Stimulated activated CD4-positive, alpha-beta T cell treated with anti-CD3 and anti-CD28 coated beads, Interleukin-15, amount 100 ng/mL, for 1 hour (primary cell): ENCODE measurements around the gene ADORA2B.
"Not testable (repeated sequence)": the region's sequence is repeated elsewhere in the genome, so short reads cannot be mapped to it uniquely, and the experiment has no call there.

Source experiments
- DNase-seq, 2 donors: peaks; one replicate each; pipeline ENCODE4 v3.0.0-alpha.2; 2020; ENCODE audit warnings: low read depth in 1 of 2, low spot score in 1 of 2

The ADORA2B gene

DNA sequence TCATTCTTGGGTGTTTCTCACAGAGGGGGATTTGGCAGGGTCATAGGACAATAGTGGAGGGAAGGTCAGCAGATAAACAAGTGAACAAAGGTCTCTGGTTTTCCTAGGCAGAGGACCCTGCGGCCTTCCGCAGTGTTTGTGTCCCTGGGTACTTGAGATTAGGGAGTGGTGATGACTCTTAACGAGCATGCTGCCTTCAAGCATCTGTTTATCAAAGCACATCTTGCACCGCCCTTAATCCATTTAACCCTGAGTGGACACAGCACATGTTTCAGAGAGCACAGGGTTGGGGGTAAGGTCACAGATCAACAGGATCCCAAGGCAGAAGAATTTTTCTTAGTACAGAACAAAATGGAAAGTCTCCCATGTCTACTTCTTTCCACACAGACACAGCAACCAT lies 34.1 kb downstream of the ADORA2B start:
- not testable (repeated sequence) for DNase-seq

DNA sequence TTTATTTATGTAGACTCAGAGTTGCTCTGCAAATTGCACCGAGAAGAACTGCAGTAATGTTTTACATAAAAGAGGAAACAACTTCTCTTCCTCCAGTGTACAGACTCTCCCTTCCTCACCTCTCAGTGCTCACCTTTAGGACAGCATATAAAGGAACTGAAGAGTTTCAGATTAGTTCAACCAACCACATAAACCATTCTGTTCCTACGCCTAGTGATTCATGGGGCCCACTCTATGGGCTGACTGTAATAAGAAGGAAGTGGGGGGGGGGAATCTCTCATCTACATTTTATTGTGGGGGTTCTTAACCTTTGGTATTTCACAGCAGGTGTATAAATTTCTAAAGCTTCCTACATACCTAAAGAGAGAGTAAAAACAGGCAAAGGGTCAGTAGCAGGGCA lies 36.3 kb downstream of the ADORA2B start:
- no peak for DNase-seq

DNA sequence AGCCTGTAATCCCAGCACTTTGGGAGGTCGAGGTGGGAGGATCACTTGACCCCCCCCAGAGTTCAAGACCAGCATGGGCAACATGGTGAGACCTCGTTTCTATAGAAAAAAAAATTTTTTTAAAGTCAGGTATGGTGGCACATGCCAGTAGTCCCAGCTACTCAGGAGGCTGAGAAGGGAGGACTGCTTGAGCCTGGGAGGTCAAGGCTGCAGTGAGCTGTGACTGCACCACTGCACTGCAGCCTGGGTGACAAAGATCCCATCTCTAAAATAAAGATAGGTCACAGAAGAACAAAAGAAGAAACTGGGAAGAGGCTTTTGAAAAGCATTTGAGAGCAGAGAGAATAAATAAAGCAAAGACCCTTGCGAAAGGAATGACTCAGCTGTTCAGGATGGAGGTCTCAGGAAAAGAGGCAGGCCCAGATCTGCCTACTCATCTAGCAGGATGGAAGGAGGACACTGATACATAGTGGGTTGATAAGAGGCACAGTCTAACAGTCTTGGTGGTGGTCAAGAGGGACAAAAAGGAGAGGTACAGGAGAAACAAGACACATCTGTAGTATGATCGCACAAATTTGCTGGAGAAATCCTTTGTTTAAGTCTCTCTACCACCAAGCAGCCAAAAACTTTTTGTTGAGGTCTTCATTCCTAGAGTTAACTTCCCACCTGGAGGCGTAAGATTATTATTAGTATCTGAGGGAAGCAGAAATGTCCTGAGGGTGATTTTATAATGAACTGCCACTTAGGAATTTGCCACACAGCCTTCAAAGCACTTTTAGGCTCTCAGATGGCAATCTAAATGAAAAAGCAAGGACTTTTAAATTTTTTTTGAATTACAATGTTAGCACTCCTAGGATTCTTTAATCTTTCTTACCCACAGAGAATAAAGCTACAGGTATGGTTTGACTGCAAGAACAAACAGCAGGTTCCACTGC lies 37.0 kb downstream of the ADORA2B start:
- DNase-seq = no peak

DNA sequence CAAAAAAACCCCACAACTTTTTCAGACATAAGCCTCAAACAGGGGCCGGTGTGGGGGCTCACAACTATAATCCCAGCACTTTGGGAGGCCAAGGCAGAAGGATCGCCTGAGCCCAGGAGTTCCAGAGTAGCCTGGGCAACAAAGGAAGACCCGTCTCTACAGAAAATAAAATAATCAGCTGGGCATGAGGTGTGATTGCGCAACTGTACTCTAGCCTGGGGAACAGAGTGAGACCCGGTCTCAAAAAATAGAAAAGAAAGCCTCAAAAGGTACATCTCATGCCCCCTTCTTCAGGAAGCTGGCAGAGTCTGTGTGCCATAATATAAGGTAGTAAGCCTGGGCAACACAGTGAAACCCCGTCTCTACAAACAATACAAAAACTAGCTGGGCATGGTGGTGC lies 51.4 kb downstream of the ADORA2B start:
- no peak for DNase-seq

DNA sequence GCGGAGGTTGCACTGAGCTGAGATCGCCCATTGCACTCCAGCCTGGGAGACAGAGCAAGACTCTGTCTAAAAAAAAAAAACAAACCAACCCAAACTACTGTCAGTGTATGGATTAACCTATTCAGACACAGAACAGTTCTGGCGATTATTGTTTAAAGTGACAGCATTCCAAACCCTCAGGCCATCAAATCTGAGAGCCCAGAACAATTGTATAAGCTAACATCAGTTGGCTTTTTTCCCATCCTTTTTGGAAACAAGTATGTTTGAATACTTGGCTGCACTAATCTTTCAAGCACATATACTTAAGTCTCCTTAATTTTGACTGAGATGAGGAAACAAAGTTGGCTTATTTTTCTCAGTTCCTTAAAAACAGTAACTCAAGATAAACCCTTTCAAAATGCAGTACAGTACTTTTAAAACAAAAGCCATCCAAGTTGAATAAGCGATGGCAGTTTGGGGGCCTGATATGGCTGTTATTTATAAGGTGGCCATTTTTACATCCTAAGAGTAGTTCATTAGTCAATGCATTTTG lies 53.2 kb downstream of the ADORA2B start:
- no peak for DNase-seq

DNA sequence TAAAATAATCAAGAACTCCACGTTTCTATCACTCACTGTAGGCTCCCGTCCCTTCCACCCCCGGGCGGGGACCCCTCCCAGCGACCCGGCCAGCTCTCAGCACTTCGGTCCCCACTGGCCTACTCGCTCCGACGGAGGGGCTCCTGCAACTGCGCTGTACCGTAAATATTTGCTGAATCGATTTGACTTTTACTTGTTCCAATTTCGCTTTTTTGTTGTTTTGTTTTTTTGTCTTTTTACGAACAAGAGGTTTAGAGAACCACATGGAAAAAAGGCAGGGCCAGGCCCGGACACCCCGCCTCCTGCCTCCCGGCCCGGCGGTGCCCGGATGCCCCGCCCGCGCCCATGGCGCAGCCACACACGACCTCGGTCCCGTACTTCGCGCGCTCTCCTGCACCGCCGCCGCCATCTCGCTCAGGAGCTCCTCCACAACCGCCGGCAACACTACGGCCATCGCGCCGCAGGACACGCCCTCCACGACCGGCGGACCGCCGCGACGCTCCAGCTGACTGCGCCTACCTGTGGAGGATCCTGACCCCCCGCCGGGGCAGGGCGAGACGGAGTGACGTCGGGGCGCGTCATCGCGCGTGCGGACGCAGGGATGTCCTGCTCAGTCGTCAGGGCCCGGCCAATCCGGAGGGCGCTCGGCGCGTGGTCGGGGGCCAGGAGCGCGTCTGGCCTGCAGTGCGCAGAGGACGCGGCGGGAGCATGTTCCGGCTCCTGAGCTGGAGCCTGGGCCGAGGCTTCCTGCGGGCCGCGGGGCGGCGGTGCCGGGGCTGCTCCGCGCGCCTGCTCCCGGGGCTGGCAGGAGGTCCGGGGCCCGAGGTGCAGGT lies 54.4 kb downstream of the ADORA2B start, which contains the start of the genes TTC19 and ZSWIM7:
Gene TTC19 (plus strand): TSS at position 684 of the 833 bp plus-strand sequence. CDS start 25 bp downstream, at position 709.
Gene ZSWIM7 (minus strand): TSS at position 564 of the 833 bp plus-strand sequence. CDS start 110 bp downstream, at position 454.
- DNase-seq = peak; percentile 80 to 91

DNA sequence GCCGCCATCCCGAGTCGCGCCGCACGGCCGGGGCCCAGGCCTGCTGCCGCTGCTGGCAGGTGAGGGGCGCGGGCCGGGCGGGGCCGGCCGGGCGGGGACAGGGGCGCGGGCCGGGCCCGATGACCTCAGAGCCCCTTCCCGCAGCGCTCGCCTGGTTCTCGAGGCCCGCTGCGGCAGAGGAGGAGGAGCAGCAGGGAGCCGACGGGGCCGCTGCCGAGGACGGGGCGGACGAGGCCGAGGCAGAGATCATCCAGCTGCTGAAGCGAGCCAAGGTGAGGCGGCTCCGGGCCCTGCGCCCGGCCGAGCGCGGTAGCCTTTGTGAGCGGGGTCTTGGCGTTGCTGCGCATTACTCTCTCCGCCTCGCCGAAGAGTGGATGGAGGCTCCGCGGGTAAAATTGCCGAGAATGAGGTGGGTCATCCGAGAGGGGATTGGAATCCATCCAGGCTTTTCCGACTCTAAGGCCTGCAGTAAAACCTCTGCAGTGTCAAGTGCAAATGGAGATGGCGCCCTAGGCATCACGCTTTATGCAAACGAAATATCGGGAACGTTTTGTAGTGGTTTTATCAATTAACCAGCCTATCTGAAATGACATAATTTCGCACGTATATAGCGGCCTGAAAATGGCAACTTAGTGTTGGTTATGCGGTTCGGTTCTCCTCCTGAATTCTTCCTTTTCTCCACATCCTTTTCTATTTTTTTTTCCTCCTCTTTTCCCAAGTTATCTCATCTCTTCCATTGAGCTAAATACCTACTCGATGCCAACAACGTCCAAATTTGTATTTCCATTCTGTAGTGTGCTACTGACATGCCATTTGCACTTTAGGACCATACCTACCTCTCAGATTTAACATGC lies 55.3 kb downstream of the ADORA2B start:
- DNase-seq = no peak

DNA sequence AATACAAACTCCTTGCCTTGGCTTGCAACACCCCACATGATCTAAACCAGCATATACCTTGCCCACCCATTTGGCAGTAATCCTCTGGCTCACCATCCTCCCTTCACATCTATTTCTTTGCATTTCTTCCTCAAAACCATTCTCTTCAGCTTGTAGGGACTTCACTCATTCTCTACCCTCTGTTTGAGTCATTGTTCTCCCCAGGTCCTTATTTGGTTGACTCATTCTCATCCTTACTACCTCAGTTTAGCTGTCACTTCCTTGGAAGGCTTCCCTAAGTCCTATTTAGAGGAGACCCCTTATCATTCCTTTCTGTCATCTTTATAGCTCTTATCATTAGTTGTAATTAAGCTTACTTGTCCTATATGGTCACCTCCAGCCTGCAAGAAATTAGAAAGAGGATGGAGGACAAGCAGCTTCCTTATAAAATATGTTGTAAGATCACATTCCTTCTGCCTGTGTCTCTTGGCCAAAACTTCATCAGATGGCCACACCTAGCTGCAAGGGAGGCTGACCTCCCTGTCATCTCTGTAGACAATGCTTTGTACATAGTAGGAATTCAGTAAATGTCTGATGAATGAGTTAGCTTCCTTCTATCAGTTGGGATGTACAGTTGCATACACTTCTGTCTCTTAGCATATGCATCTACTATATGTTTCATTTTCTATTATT lies 56.4 kb downstream of the ADORA2B start:
- no peak for DNase-seq

DNA sequence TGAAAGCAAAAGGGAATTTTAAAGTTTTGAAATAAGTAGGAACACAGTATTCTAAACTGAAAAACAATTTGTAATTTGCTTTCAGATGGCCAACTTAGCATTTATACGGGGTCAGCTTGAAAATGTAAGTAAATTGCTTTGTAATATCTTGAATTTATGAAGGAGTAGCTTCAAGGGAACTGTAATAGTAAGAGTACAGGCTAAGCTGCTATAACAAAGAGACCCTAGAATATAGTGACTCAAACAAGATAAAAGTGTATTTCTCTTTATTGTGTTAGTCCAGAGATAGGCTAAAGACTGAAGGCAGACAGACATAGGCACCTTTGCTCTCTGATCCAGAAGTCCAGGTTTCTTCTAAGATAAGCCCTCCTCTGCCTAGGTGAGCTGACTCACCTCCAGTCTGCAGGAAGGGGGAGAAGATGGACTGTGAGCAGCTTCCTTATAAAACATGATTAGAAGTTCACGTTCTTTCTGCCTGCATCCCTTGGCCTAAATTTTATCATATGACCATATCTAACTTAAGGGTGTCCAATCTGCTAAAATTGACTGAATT lies 57.9 kb downstream of the ADORA2B start:
- DNase-seq = no peak

DNA sequence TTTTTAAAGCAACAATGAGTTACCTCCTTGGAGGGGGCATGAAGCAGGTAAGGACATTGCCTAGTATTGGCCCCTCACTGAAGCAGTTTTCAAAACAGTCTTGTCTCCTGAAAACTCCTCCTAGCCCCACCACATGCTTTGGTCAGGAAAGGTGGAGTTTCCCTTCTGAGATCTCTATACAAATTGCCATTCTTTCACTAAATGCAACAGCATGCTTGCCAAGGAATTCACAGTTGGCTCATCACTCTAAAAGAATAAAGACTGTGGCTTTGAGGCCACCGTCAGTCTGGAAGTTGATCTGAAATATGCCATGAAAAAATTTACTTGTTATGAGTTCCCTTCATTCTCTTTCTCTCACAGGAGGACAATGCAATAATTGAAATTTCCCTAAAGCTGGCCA lies 58.9 kb downstream of the ADORA2B start:
- no peak for DNase-seq

DNA sequence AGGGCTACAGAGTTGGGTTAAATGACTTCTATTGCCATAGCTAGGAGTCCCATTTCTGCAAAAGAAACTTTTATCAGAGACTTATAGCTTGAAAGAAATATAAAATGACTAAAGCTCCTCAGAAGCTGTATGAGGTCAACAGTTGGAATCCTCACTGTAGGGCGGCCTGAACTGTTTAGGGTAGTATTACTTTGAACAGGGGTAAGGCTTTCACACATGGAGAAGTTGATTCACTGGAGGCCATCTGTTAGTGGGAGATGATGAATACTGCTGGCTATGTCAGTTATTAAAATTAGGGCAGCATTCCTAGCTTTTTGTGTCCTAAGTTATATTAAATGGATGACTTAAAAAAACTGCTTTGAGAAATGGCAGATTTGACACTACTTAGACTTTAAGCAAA lies 60.7 kb downstream of the ADORA2B start:
- no peak for DNase-seq

DNA sequence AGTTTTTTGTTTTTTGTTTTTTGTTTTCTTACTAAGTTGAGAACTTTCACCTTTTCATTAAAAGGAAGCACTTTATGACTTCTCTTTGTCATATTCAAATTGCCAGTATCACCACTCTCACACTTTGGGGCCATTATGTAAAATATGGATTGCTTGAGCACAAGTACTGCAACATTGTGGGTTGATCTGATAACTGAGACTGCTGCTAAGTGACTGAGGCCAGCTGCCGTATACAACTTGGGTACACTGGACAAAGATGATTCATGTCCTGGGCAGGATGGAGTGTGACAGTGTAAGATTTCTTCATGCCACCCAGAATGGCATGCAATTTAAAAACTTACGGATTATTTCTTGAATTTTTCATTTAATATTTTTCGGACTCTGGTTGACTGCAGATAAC lies 62.5 kb downstream of the ADORA2B start:
- DNase-seq = no peak

DNA sequence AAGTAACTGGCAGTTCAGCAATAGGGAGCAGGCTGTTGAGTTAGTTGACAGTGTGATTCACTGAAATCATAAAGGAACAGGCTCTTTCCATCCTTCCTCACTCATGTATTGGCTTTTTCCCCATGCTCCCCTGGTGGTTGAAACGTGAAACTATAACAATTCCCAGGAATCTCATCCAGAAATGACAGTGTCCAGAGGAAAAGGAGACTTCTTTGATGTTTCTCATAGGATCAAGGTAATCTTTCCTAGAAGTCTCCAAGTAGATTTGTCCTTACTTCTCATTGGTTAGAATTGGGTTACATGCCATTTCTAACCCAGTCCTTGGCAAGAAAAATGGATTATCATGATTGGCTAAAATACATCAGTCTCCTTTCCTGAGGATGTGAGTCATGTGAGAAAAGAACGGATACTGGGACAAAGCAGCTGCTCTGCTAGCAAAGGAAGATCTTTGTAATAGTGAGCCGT lies 69.0 kb downstream of the ADORA2B start:
- DNase-seq = no peak

DNA sequence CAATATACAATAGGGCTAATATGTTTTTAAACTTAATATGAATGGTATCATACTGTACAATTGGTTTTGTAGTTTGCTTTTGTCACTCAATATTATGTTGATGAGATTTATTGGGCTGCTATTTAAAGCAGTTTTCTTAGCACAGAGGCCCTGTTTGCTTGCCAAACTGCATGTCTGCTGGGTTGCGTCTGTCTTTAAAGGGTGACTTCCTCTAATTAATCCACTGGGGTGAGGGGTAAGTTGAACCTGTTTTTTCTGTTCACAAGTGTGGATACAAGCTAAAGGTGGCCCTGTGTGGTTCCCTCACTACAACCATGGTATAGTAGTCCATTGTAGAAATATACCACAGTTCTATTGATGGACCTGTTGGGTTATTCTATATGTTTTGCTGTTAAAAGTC lies 74.4 kb downstream of the ADORA2B start:
- DNase-seq = no peak

DNA sequence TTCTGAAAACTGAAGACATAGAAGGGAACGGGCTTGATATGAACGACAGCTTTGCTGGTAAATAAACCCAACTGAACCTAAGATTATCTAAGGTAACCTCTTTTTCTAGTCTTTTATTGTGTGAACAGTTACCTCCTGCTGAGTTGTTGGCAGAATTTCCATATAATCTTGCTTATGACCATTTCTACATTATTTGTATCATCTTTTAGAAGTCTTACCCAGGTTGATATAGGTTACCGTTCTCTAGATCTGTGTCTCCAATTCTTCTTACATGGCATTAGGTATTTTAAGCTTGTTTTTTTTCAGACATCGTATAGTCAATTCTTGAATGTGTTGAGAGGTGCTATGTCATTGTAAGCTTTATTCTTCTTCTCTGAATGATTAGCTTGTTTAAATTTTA lies 79.0 kb downstream of the ADORA2B start:
- DNase-seq = no peak

DNA sequence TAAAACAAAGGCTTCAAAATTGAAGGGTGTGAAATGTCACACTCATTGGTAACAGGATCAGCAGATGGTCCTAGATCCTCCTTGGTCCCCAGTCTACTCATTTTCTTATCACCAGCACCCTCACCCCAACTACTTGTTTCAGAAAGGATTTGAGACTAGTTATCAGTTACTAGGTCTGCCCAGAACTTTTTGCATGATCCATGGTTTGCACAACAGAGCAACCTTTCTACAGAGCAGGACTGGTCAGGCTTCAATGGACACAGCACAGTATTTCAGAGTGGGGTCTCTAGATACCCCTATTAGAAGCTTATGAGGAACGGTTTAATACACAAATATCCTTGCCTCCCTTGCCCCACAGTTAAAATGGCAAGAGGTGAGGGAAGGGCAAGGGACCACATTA lies 80.3 kb downstream of the ADORA2B start:
- no peak for DNase-seq
